Femur (tissue), 1 donor: ENCODE data around the gene CDIPT.
"Not testable (repeated sequence)": the region's sequence is repeated elsewhere in the genome, so short reads cannot be mapped to it uniquely, and the experiment has no call there.

Experiments used
- DNase-seq: peaks from one replicate; pipeline ENCODE4 v3.0.0-alpha.2; 2017

Gene CDIPT

GRCh38 chr16:29857133-29857760, 5.8 kb downstream of the CDIPT start:
- no peak for DNase-seq

GRCh38 chr16:29854520-29855100, 8.4 kb downstream of the CDIPT start:
- no peak for DNase-seq

GRCh38 chr16:29852654-29853053, 10.4 kb downstream of the CDIPT start:
- DNase-seq = no peak

- DNase-seq = no peak
These were observed 12.0 kb downstream of the CDIPT start for GRCh38 chr16:29850998-29851397.

GRCh38 chr16:29849505-29849904, 13.5 kb downstream of the CDIPT start:
- DNase-seq = no peak

- peak; percentile 76 for DNase-seq
These were observed 14.4 kb downstream of the CDIPT start for GRCh38 chr16:29848420-29849297.

- DNase-seq = no peak
These were observed 17.4 kb downstream of the CDIPT start for GRCh38 chr16:29845656-29846055.

- DNase-seq = no peak
These were observed 18.3 kb downstream of the CDIPT start for GRCh38 chr16:29844575-29845331.

GRCh38 chr16:29843931-29844330, 19.1 kb downstream of the CDIPT start:
- no peak for DNase-seq

GRCh38 chr16:29842732-29843346, 20.2 kb downstream of the CDIPT start:
- no peak for DNase-seq

- no peak for DNase-seq
These were observed 21.4 kb downstream of the CDIPT start for GRCh38 chr16:29841631-29842030.

GRCh38 chr16:29840240-29840639, 22.8 kb downstream of the CDIPT start:
- no peak for DNase-seq

- DNase-seq = no peak
These were observed 23.2 kb downstream of the CDIPT start for GRCh38 chr16:29839822-29840221.

GRCh38 chr16:29837841-29838240, 25.2 kb downstream of the CDIPT start:
- DNase-seq = no peak

GRCh38 chr16:29836623-29837022, 26.4 kb downstream of the CDIPT start:
- no peak for DNase-seq

GRCh38 chr16:29835926-29836325, 27.1 kb downstream of the CDIPT start:
- no peak for DNase-seq

GRCh38 chr16:29834079-29834478, 28.9 kb downstream of the CDIPT start:
- DNase-seq = no peak

GRCh38 chr16:29833219-29833618, 29.8 kb downstream of the CDIPT start:
- not testable (repeated sequence) for DNase-seq

- DNase-seq = no peak
These were observed 31.5 kb downstream of the CDIPT start for GRCh38 chr16:29831490-29831889.

GRCh38 chr16:29830774-29831173, 32.3 kb downstream of the CDIPT start:
- no peak for DNase-seq

- DNase-seq = no peak
These were observed 36.7 kb downstream of the CDIPT start for GRCh38 chr16:29826342-29826695.

- DNase-seq = peak; percentile 59
These were observed 37.6 kb downstream of the CDIPT start for GRCh38 chr16:29825145-29826044.
